NCI-H1092 (cell line): ENCODE measurements around the gene MICALL1.
"Not testable (repeated sequence)": the region's sequence is repeated elsewhere in the genome, so short reads cannot be mapped to it uniquely, and the experiment has no call there.

ENCODE experiments used
- DNase-seq: peaks from one replicate; lab custom pipeline; 2025; lab: John Stamatoyannopoulos, UW

The MICALL1 gene

DNA sequence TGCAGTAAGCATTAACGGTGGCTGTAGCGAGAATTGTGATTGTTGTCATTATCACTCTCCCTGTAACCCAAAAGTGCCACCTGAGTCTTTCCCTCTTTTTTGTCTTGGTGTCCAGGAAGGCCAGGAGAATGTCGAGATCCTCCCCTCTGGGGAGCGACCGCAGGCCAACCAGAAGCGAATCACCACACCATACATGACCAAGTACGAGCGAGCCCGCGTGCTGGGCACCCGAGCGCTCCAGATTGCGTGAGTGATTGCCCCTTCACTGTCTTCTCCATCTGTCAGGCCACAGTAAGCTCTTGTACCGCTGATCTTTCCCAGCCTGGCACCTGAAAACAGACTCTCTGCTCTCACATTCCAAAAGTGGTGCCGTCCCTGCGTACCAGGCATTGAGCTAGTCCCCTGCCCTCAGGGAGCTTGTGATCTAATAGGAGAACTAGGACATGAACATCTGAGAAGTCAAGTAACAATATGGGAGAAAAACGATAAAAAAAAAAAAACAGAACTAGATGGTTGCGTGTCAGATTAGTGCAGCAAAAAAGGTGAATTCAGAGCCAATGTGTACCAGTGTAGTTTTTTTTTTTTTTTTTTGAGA, 53.2 kb downstream of the MICALL1 start:
- no peak for DNase-seq

DNA sequence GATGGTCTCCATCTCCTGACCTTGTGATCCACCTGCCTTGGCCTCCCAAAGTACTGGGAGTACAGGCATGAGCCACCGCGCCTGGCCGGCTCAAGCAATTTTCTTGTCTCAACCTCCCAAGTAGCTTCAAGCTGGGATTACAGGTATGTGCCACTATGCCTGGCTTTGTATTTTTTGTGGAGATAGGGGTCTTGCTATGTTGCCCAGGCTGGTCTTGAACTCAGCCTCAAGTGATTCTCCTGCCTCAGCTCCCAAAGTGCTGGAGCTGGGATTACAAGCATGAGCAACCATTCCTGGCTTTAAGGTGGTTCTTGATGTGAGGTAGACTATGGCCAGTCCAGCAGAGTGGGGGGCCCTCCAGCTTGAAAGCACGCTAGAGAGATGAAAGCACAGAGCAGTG, 55.0 kb downstream of the MICALL1 start:
- no peak for DNase-seq

DNA sequence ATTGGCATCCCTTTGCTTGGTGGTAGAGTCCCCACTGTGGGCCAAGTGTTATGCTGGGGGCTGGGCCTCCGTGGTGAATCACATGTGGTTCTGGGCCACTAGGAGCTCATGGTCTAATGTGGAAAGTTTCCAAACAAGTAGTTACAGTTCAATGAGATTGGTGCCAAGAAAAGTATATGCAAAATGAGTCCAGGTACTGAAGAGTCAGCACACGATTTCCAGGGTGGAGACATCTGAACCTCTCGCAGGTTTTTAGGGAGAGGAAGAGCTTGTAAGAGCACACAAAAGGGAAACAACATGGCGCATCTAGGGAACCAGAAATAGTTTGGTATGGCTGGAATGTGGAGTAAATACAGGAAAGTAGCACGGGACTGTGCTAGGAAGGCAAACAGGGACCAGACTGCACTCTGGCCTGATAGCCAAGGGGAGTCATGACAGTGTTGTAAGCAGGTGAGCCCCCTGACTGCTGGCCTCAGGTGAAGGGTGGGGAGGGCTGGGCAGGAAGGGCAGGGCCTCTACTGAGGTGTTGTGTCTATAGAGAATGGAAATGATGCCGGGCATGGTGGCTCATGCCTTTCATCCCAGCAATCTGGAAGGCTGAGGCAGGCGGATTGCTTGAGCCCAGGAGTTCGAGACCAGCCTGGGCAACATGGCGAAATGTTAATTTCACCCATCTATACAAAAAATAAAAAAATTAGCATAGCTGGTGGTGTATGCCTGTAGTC, 60.0 kb downstream of the MICALL1 start:
- no peak for DNase-seq

DNA sequence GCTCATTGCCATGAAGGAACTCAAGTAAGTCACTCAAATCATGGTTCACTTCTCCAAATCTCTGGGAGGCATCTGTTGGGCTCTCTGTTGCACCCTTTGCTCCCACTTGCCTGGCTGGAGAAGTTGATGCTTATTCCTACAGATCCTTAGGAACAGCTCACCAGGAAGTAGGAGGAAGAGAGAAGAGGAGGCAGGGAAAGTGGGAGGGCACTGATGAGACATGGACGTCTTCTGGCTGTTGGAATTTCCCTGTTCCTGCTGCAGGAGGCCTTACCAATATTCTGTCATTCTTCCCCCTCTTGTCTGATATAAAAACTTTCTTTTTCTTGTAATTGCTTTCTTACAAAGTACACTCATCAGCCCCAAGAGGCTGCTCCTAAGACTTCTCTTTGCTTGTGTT, 61.0 kb downstream of the MICALL1 start:
- no peak for DNase-seq

DNA sequence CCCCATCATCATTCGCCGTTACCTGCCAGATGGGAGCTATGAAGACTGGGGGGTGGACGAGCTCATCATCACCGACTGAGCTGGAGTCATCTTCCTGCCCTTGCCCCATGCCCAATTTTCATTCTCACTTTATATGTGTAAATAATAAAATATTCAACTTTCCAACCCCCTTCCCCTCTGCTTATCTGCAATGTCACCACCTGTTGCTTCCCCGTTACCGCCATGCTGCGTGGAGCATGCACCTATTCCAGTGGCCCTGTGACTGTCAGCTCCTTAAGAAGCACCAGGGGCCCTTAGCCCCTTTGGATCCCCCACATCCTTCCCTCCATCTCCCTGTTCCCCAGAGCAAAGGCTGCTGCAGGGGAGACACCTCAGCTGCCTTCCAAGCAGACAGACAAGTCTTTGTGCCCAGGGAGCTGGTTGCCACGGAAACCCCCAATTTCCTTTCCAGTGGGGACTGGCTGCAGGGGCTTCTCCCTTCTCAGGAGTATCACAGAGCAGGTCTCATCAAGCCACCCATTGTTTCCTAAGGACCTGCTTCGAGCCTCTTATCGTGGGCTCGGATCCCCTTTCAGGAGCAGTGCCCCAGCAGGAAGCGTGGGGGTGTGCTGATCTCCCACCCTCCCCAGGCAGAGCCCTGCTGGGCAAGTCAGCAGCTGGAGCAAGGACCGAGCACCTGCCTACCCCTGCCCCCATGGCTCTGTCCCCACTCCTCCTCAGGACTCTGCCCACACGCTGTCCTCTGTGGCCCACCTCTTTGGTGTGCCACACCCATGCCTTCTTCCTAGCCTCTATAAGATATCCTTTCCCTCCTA, 61.7 kb downstream of the MICALL1 start:
- DNase-seq, result no peak

DNA sequence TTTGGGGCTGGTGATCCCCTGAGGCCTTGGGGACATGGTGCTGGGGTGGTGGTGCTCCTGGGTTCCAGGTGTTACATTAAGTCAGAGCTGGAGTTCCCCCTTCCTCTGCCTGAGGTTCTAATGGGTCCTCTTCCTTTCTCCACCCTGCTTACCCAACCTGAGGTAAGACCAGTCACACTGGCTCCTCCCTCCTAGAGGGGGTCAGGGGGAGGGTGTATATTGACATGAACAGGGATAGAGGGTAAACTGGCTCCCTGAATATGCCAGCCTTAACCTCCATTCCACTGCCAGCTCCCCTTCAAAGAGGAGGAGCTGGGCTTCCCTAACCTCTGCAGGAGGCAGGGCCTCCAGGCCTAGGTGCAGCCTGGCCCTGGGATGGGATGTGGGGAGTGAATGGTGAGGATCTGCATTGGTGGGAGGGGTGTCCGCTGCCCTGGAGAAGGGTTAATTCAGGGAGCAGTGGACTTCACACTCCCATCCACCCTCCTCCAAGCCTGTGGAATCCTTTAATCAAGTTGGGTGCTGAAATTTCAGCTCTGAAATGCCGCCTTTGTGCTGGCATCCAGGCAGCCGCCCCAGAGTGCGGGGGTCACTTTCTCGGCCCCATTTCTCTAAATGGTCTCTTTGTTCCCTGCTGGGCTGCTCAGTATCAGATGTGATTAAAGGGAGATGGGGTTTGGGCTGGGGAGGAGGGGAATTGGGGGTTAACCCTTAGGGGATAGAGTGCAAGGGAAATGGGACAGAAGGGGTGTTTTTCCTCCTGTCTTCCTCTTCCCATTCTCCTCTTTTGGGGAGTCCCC, 62.6 kb downstream of the MICALL1 start:
- DNase-seq, result no peak

DNA sequence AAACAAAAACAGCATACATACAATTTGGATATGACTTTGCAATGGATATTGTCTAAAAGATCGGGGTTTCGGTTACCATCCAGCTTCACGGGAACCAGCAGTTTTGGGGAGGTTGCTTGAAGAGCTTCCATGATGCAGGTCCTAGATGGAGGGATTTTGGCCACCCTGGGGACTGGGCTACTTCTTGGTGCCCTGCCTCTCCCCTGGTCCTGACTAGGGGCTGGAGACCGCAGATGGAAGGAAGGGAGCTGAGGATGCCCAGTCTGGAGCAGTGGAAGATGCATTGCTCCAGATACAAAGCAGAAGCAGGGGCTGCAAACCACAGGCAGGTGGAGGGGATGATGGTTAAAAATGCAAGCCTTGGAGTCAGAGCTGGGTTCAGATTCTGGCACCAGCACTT, 64.8 kb downstream of the MICALL1 start:
- DNase-seq, result no peak

DNA sequence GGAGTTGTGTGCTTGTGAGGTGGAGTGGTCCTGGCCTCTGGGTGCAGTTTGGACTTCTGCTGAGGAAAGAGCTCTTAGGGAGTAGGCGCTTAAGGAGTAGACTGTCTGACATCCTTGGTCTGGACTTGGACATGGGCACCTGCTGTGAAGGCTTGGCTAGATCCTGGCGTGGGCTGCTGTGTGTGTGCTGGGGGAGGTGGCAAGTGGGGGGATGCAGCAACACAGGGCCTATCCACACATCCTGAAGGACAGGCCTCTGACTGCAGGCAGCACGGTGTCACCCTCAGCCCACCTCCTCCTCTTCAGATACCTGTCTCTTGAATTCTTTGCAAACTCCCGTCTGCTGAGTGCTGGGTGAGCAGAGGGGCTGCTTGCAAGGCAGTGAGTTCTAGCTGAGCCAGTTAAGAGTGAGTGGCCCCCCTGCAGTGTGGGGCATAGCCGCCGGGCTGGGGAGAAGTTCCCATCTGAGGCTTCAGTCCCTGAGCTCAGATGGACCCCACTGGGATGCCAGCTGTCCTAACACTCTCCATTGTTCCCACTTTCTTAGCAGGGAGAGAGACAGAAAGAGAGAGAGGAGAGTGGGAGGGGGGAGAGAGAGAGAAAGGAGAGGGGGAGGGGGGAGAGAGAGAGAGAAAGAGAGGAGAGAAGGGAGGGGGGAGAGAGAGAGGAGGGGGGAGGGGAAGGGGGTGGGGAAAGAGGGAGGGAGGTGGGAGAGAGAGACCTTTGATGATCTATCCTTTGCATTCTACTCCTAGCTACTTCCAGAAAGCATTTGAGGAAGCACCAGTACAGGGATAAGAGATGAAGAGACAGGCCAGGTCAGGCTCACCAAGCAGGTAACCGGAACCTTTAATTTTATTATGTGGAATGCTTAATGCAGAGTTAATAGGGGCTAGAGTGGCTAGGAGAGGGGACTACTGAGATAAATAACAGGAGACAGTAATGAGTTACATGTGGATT, 65.7 kb downstream of the MICALL1 start:
- no peak for DNase-seq

DNA sequence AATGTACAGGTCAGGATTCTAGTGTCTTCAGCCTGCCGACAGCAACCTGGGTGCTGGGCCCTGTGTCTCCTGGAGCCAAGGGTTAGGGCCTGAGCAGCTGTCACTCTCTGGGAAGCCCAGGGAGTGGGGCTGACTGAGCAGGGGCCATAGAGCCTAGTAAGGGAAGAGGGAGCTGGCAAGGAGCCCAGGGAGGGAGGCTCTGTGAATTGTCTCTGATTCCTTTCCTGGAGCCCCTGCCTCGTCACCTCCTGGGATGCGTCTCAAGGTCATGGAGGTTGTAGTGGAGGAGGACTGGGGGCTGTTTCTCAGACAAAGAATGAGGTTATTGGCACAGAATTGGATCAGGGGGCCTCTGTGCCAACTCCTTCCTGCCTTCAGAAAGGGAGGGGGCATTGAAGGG, 66.4 kb downstream of the MICALL1 start:
- DNase-seq, result no peak

DNA sequence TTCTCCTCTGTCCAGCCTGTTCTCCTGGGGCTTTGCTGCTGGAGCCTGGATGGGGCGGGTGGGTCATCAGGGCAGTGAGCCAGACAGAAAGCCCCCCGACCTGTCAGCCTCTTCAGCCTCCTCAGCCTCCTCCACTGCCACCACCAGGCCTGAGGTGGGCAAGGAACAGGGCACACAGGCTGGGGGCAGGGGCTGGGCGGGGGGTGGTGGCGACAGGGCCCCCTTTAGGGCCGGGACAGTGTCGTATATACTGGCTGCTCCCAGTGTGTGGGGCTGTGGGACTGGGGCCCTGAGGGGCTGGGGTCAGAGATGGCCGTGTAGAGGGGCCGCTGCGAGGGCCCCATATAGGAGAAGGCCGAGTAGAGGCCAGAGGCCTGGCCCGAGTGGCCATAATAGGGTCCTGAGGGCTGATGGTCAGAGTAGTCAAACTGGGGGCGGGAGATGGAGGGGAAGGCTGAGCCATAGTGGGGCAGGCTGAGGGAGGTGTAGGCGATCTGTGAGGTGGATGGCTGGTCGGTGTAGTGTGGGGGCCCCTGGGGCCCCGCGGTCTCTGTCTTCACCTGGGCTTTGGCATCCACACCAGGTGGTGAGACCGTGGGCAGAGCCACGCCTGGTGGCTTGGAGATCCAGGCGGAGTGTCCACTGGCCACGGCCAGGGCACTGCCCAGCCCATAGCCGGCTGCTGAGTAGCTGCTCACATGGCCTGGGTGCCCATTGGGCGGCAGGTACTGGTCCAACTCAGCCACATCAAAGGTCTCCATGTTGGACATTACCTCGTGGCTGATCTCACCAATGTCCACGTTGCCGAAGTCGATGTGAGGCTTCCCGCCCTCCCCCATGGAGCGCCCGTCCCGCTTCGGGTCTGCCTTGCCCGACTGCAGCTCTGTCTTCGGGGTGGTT, 67.4 kb downstream of the MICALL1 start:
- DNase-seq, result no peak

DNA sequence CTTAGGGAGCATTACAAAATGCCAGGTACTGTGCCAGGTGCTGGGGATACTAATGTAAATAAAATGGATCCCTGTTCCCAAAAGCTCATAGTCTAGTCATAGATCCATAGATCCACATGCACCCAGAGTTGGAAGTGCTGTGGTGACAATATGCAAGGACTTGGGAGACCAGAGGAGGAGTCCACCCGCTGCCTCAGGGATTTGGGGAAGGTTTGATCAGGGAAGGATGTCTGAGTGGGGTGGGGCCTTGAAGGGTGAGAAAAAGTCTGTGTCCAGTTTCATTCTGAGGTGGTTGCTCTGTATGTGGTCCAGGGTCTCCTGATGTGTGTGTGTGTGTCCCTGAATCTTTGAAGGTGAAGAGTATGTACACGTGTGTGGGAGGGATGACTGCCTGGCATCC, 69.1 kb downstream of the MICALL1 start:
- DNase-seq, result no peak

DNA sequence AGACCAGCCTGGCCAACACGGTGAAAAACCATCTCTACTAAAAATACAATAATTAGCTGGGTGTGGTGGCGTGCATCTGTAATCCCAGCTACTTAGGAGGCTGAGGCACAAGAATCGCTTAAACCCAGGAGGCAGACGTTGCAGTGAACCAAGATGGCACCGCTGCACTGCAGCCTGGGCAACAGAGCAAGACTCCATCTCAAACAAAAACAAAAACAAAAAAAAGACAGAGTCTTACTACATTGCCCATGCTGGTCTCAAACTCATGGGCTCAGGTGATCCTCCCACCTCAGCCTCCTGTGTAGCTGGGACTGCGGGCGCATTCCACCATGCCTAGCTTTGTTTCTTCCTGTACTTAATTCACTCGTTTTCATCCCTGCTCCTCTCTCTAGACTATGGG, 69.9 kb downstream of the MICALL1 start:
- not testable (repeated sequence) for DNase-seq

DNA sequence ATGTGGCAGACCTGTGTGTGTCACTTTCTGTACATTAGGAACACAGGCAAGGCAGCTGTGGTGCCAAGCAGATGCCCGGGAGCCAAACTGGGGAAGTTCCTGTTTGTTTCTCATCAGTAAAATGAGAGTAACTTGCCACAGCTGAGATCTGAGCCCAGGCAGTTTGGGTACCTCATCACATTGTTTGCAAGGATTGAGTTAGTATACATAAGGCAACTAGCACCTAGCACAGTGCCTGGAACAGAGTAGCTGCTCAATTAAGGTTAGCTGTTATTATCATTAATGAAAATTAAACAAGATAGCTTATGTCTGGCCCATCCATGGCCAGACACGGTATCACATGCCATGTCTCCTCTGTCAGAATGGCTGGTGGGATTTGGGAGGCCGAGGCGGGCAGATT, 70.5 kb downstream of the MICALL1 start:
- no peak for DNase-seq

DNA sequence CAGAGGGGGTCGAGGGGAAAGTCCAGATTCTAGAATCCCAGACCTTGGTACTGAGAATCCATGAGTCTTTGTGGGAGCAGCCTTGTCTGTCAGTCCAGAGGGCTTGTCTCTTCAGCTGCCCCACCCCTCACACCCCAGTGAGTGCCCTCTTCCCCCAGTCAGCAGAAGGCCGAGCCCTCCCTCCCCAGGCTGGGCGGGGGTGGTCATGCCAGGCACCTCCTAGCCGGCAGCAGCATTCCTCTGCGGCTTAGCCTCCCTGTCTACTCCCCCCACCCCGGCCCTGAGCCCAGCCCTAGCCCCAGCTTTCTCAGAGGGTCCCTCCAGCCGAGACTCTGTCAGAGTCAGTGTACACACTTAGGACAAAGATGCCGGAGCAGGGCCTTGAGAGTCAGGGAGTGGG, 73.7 kb downstream of the MICALL1 start:
- DNase-seq, result no peak

DNA sequence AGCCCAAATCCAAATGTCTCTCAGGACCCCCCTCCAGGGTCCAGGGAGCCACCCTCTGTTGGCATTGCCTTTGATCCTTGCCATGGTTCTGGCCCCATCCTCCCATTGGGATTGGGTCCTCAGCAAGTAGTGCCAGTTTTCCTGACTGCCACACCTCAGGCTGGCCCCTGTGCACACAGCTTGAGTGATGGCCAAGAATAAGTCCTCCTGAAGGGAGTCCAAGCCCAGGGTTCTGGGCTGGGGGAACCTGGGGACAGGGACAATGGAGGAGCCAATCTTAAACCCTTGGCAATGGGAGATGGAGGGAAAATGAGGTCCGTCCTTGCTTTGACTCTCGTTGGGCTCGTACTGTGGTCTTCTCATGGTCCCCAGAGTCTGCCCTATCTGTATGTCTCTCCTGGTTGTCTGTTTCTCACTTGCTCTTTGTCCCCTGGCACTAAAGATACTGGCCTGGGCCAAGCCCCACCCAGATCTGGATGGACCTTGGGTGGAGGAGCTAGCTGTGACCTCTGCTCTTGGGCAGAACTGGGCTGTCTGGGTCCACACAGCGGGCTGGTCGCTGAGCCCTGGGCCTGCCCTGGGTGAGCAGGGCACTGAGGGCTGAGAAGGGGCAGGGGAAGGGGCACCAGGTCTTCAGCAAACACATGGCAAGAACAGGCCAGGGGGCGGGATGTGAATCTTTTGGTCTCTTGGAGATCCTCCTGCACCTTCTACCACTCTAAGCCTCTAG, 75.3 kb downstream of the MICALL1 start:
- DNase-seq, result no peak

DNA sequence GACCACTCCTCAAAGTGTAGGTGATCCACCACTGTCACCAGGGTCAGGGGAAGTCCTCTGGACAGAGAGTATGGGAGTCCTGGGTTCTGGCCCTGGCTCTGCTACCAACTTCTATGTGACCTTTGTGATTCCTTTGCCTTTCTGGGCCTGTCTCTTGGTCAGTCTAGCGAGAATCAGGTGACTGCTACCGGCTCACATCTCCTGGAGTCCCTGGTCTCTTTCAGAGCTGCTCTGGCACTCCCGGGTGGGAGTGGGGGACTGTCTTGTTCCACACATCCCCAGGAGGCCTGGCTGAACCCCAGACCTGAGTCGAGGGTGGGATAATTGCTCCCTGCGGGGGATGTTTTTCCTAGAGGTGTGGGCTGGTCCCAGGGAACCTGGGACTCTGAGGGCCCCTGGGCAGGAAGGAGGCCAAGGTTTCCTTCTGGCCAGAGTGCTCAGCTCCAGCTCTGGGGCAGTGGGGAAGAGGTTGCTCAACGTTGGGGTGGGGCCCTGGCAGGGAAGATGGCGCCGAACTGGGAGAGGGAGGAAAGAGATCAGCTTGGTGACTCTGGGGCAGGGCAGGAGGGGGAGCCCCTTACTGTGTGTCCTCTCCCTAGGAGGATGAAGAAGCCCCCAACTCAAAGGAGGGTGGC, 76.2 kb downstream of the MICALL1 start:
- no peak for DNase-seq

DNA sequence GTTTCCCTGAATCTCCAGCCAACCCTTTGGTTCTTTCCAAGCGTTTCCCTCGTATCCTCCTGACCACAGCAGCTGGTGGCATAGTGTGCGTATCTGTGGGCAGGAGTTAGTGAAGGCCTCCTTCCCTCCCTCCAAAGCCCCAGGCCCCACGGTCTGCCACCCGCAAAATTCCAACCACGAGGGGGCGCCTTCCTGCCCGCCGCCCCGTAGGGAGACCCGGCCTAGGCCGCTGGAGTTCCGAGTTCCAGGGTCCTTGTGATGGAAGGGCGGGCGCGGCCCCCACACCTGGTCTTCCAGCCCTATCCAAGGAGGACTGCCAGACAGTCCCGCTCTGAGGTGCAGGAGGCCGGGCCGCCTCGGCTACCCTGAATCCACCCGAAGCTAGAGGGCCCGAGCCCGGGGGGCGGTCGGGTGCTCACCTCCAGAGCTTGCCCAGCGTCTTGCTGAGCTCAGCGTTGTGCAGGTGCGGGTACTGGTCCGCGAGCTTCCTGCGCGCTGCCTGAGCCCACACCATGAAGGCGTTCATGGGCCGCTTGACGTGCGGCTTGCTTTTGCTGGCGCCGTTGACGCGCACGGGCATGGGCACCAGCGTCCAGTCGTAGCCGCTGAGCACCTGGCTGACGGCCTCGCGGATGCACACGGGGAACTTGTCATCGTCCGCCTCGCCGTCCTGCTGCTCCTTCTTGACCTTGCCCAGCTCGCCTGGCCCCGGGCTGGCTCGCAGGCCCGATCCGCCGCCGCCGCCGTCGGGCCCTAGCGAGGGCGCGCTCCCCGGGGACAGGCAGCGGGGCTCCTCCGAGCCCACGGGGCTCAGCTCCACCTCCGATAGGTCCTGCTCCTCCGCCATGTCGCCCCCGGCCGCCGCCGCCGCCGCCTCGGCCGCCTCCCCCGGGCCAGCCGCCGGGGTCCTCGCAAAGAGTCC, 77.1 kb downstream of the MICALL1 start:
- no peak for DNase-seq
